Mucosa of stomach (tissue), 1 donor: ENCODE results near the gene TRPC4AP.

Source experiments
- H3K27me3 ChIP-seq: one replicate; pipeline ENCODE4 v1.7.0; 2013; ENCODE audit warnings: mild to moderate bottlenecking, low read length; ENCODE audit not compliant: control insufficient read depth, insufficient read depth
- H3K36me3 ChIP-seq: one replicate; pipeline ENCODE4 v1.7.0; 2013; ENCODE audit warnings: low read length; ENCODE audit not compliant: control insufficient read depth, insufficient read depth
- H3K4me1 ChIP-seq: one replicate; pipeline ENCODE4 v1.7.0; 2013; ENCODE audit warnings: mild to moderate bottlenecking, low read length; ENCODE audit not compliant: control insufficient read depth, insufficient read depth
- H3K4me3 ChIP-seq: one replicate; pipeline ENCODE4 v1.7.0; 2013; ENCODE audit warnings: low read length
- H3K9ac ChIP-seq: one replicate; pipeline ENCODE4 v1.7.0; 2013; ENCODE audit warnings: mild to moderate bottlenecking, low read length, moderate library complexity
- H3K9me3 ChIP-seq: one replicate; pipeline ENCODE4 v1.7.0; 2013; ENCODE audit warnings: mild to moderate bottlenecking, low read length, moderate library complexity; ENCODE audit not compliant: control insufficient read depth
- donor health status: Pancreatic carcinoma.

TRPC4AP gene

GRCh38 chr20:34974246-34974645, 118.4 kb downstream of the TRPC4AP start:
- Histone ChIP-seq H3K27me3 (no peaks in the 10 kb centered on the region), H3K9ac (no peak overlapping the region), H3K4me1 (no peaks in the 10 kb centered on the region), H3K9me3 (no peaks in the 10 kb centered on the region), H3K4me3 (no peak overlapping the region), H3K36me3 (no peaks in the 10 kb centered on the region)

GRCh38 chr20:34971561-34972235, 120.9 kb downstream of the TRPC4AP start:
- Histone ChIP-seq H3K4me1 (no peaks in the 10 kb centered on the region), H3K9ac (no peak overlapping the region), H3K36me3 (no peaks in the 10 kb centered on the region), H3K27me3 (no peaks in the 10 kb centered on the region), H3K4me3 (no peak overlapping the region), H3K9me3 (no peaks in the 10 kb centered on the region)

GRCh38 chr20:34970846-34971560, 121.6 kb downstream of the TRPC4AP start:
- no peaks in the 10 kb centered on the region for H3K4me1 ChIP-seq
- H3K9me3 ChIP-seq, result no peaks in the 10 kb centered on the region
- no peaks in the 10 kb centered on the region for H3K27me3 ChIP-seq
- H3K4me3 ChIP-seq, result no peak overlapping the region
- H3K36me3 ChIP-seq, result no peaks in the 10 kb centered on the region
- no peak overlapping the region for H3K9ac ChIP-seq

- H3K4me1 ChIP-seq, result no peaks in the 10 kb centered on the region
- no peaks in the 10 kb centered on the region for H3K9me3 ChIP-seq
- no peak overlapping the region for H3K9ac ChIP-seq
- no peaks in the 10 kb centered on the region for H3K36me3 ChIP-seq
- H3K4me3 ChIP-seq, result no peak overlapping the region
- H3K27me3 ChIP-seq, result no peaks in the 10 kb centered on the region
Observed at GRCh38 chr20:34970193-34970840, 122.3 kb downstream of the TRPC4AP start.

- no peaks in the 10 kb centered on the region for H3K9me3 ChIP-seq
- no peaks in the 10 kb centered on the region for H3K4me1 ChIP-seq
- no peak overlapping the region for H3K4me3 ChIP-seq
- H3K27me3 ChIP-seq, result no peaks in the 10 kb centered on the region
- H3K36me3 ChIP-seq, result no peaks in the 10 kb centered on the region
- no peak overlapping the region for H3K9ac ChIP-seq
Observed at GRCh38 chr20:34968042-34968775, 124.4 kb downstream of the TRPC4AP start.

GRCh38 chr20:34967421-34967820, 125.2 kb downstream of the TRPC4AP start:
- H3K9ac ChIP-seq, result no peak overlapping the region
- no peak overlapping the region for H3K4me3 ChIP-seq
- H3K4me1 ChIP-seq, result no peaks in the 10 kb centered on the region
- no peaks in the 10 kb centered on the region for H3K36me3 ChIP-seq
- H3K27me3 ChIP-seq, result no peaks in the 10 kb centered on the region
- no peaks in the 10 kb centered on the region for H3K9me3 ChIP-seq

- no peak overlapping the region for H3K4me3 ChIP-seq
- H3K9me3 ChIP-seq, result no peaks in the 10 kb centered on the region
- H3K27me3 ChIP-seq, result no peaks in the 10 kb centered on the region
- H3K36me3 ChIP-seq, result no peaks in the 10 kb centered on the region
- H3K9ac ChIP-seq, result no peak overlapping the region
- no peaks in the 10 kb centered on the region for H3K4me1 ChIP-seq
Observed at GRCh38 chr20:34965051-34965450, 127.6 kb downstream of the TRPC4AP start.

GRCh38 chr20:34964486-34964885, 128.1 kb downstream of the TRPC4AP start:
- no peak overlapping the region for H3K9ac ChIP-seq
- no peaks in the 10 kb centered on the region for H3K36me3 ChIP-seq
- H3K4me3 ChIP-seq, result no peak overlapping the region
- no peaks in the 10 kb centered on the region for H3K4me1 ChIP-seq
- H3K27me3 ChIP-seq, result no peaks in the 10 kb centered on the region
- no peaks in the 10 kb centered on the region for H3K9me3 ChIP-seq

GRCh38 chr20:34956751-34957472, 135.7 kb downstream of the TRPC4AP start:
- no peaks in the 10 kb centered on the region for H3K27me3 ChIP-seq
- no peaks in the 10 kb centered on the region for H3K9me3 ChIP-seq
- peak overlapping the region; percentile 91 for H3K9ac ChIP-seq
- no peaks in the 10 kb centered on the region for H3K36me3 ChIP-seq
- H3K4me1 ChIP-seq, result peaks cover 17% of the 10 kb centered on the region
- no peak overlapping the region for H3K4me3 ChIP-seq

GRCh38 chr20:34956041-34956458, 136.6 kb downstream of the TRPC4AP start:
- Histone ChIP-seq H3K36me3 (no peaks in the 10 kb centered on the region), H3K9ac (peak overlapping the region; percentile 91), H3K9me3 (no peaks in the 10 kb centered on the region), H3K27me3 (no peaks in the 10 kb centered on the region), H3K4me1 (peaks cover 17% of the 10 kb centered on the region), H3K4me3 (peak overlapping the region; percentile 92)

GRCh38 chr20:34955231-34956040, 137.2 kb downstream of the TRPC4AP start, which contains the start of the genes GSS and MYH7B:
Gene GSS, minus strand, starts transcription at chr20:34955806. Its CDS starts 3,954 bp downstream, at chr20:34951852.
Gene MYH7B, plus strand, starts transcription at chr20:34955868. Its CDS starts 22,138 bp downstream, at chr20:34978006.
- H3K36me3 ChIP-seq, result no peaks in the 10 kb centered on the region
- peak within 1 kb of the TSS; percentile 92 for H3K4me3 ChIP-seq
- H3K27me3 ChIP-seq, result no peaks in the 10 kb centered on the region
- H3K9ac ChIP-seq, result peak within 1 kb of the TSS; percentile 91
- peaks cover 17% of the 10 kb centered on the region for H3K4me1 ChIP-seq
- H3K9me3 ChIP-seq, result no peaks in the 10 kb centered on the region
